SK-N-SH treated with all-trans-retinoic acid at 6 μM for 48 hours (cell line): ENCODE data around the gene CASZ1.

ENCODE experiments used
- ARNTL ChIP-seq: fragments of 450-650 bp; formaldehyde crosslinking; IDR thresholded peaks from 2 replicates; pipeline ENCODE4 v1.5.0; 2020; ENCODE audit warnings: low read depth, mild to moderate bottlenecking, moderate library complexity, borderline replicate concordance
- BACH2 ChIP-seq: fragments of 250-450 bp; sonication (Bioruptor Pico); IDR thresholded peaks from 2 replicates; pipeline ENCODE4 v1.9.0; 2021; ENCODE audit warnings: mild to moderate bottlenecking, borderline replicate concordance
- CSRNP3 ChIP-seq: fragments of 250-450 bp; sonication (Bioruptor Pico); IDR thresholded peaks from 2 replicates; pipeline ENCODE4 v1.5.1; 2021; ENCODE audit warnings: mild to moderate bottlenecking, moderate library complexity
- GLIS3 ChIP-seq: fragments of 250-450 bp; sonication (Bioruptor Pico); IDR thresholded peaks from 2 replicates; pipeline ENCODE4 v1.5.0; 2020; ENCODE audit warnings: mild to moderate bottlenecking, moderate library complexity
- OSR1 ChIP-seq: fragments of 250-450 bp; sonication (Bioruptor Pico); IDR thresholded peaks from 2 replicates; pipeline ENCODE4 v1.8.0; 2022; ENCODE audit warnings: moderate library complexity, mild to moderate bottlenecking, inconsistent platforms
- POU6F1 ChIP-seq: fragments of 250-450 bp; sonication (Bioruptor Pico); IDR thresholded peaks from 2 replicates; pipeline ENCODE4 v1.8.0; 2021; ENCODE audit warnings: low read depth, mild to moderate bottlenecking, moderate library complexity, borderline replicate concordance
- TOX ChIP-seq: fragments of 250-450 bp; sonication (Bioruptor Pico); IDR thresholded peaks from 2 replicates; pipeline ENCODE4 v1.8.0; 2021; ENCODE audit warnings: mild to moderate bottlenecking, moderate library complexity, borderline replicate concordance
- TSHZ2 ChIP-seq: fragments of 250-450 bp; sonication (Bioruptor Pico); IDR thresholded peaks from 2 replicates; pipeline ENCODE4 v1.5.0; 2020; ENCODE audit warnings: mild to moderate bottlenecking, moderate library complexity
- ZFP3 ChIP-seq: fragments of 250-450 bp; sonication (Bioruptor Pico); IDR thresholded peaks from 2 replicates; pipeline ENCODE4 v1.5.0; 2020; ENCODE audit warnings: mild to moderate bottlenecking, moderate library complexity
- ZFP30 ChIP-seq: fragments of 450-650 bp; formaldehyde crosslinking; IDR thresholded peaks from 2 replicates; pipeline ENCODE4 v1.5.0; 2022; ENCODE audit warnings: mild to moderate bottlenecking, moderate library complexity
- ZNF565 ChIP-seq: fragments of 450-650 bp; formaldehyde crosslinking; conservative IDR thresholded peaks from 2 replicates; pipeline ENCODE4 v1.5.0; 2020; ENCODE audit warnings: low read depth, mild to moderate bottlenecking, moderate library complexity
- ZNF70 ChIP-seq: fragments of 450-650 bp; formaldehyde crosslinking; IDR thresholded peaks from 2 replicates; pipeline ENCODE4 v1.5.0; 2020; ENCODE audit warnings: mild to moderate bottlenecking, moderate library complexity

GRCh38 chr1:10681296-10682107 lies 114.9 kb downstream of the CASZ1 start:
- TF ChIP-seq TSHZ2 (CRISPR knock-in tag) (no peak), BACH2 (CRISPR knock-in tag) (no peak), CSRNP3 (no peak), ZNF70 (no peak), ZFP3 (no peak), OSR1 (no peak), ARNTL (CRISPR knock-in tag) (no peak), ZNF565 (CRISPR knock-in tag) (no peak), GLIS3 (CRISPR knock-in tag) (no peak), ZFP30 (CRISPR knock-in tag) (no peak), POU6F1 (CRISPR knock-in tag) (no peak), TOX (CRISPR knock-in tag) (no peak)
